Breast epithelium (tissue), 3 donors: ENCODE data around the gene THSD7B.

Experiments
- POLR2A ChIP-seq: fragments of 450-650 bp; IDR thresholded peaks from one replicate; pipeline ENCODE4 v1.6.1; 2016; ENCODE audit warnings: antibody characterized with exemption, mild to moderate bottlenecking, moderate library complexity
- TF ChIP-seq, protein P1 (sequence below), 3 donors: fragments of 450-650 bp; IDR thresholded peaks; one replicate each; pipeline ENCODE4 v1.5.1; 2016 to 2017; ENCODE audit warnings: antibody characterized with exemption in 3 of 3, mild to moderate bottlenecking in 3 of 3, moderate library complexity in 3 of 3

DNA sequence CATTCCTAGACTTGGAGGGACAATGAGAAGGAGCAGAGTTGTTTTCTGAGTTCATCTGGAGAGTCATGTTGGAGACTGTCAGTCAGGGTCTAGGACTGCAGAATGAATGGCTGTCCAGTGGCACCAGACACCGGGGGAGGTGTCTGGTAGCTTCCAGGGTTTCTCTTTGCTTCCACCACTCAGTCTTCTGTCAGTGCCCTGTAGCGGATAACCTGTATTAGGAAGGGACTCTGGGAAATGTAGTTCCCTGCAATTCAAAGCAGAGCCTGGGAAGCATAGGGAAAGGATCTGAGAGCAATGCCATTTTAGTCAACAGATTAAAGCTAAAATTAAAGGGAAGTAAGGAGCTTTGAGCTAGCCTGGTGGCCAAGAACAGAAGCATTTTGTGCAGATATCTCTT, 257.9 kb downstream of the THSD7B start:
- TF ChIP-seq, protein P1, sequence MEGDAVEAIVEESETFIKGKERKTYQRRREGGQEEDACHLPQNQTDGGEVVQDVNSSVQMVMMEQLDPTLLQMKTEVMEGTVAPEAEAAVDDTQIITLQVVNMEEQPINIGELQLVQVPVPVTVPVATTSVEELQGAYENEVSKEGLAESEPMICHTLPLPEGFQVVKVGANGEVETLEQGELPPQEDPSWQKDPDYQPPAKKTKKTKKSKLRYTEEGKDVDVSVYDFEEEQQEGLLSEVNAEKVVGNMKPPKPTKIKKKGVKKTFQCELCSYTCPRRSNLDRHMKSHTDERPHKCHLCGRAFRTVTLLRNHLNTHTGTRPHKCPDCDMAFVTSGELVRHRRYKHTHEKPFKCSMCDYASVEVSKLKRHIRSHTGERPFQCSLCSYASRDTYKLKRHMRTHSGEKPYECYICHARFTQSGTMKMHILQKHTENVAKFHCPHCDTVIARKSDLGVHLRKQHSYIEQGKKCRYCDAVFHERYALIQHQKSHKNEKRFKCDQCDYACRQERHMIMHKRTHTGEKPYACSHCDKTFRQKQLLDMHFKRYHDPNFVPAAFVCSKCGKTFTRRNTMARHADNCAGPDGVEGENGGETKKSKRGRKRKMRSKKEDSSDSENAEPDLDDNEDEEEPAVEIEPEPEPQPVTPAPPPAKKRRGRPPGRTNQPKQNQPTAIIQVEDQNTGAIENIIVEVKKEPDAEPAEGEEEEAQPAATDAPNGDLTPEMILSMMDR (IDR thresholded peaks at IDR 0.05): no peak
- TF ChIP-seq POLR2A: no peak
